Neuronal stem cell (in vitro differentiated cells): Measurements from ENCODE around the gene ODC1.

ENCODE experiments used
- DNase-seq: peaks from one replicate; pipeline ENCODE4 v3.0.0-alpha.2; 2013; ENCODE audit warnings: low spot score
- H2AFZ ChIP-seq: one replicate; pipeline ENCODE4 v1.6.1; 2013; ENCODE audit warnings: mild to moderate bottlenecking, low read length, inconsistent platforms
- H2AK5ac ChIP-seq: 2 replicates; pipeline ENCODE4 v1.6.1; 2013; ENCODE audit warnings: low read depth, mild to moderate bottlenecking, inconsistent platforms, low read length, moderate library complexity, mixed read lengths
- H2BK120ac ChIP-seq: 2 replicates; pipeline ENCODE4 v1.6.1; 2013; ENCODE audit warnings: low read depth, mild to moderate bottlenecking, inconsistent platforms, low read length, moderate library complexity, mixed read lengths
- H2BK12ac ChIP-seq: one replicate; pipeline ENCODE4 v1.6.1; 2013; ENCODE audit warnings: low read length, inconsistent platforms
- H2BK15ac ChIP-seq: 2 replicates; pipeline ENCODE4 v1.6.1; 2013; ENCODE audit warnings: mild to moderate bottlenecking, low read length, inconsistent platforms, mixed read lengths
- H2BK5ac ChIP-seq: one replicate; pipeline ENCODE4 v1.6.1; 2013; ENCODE audit warnings: inconsistent platforms, mild to moderate bottlenecking, low read length, moderate library complexity
- H3K14ac ChIP-seq: one replicate; pipeline ENCODE4 v1.6.1; 2013; ENCODE audit warnings: low read length, inconsistent platforms
- H3K18ac ChIP-seq: 2 replicates; pipeline ENCODE4 v1.6.1; 2013; ENCODE audit warnings: low read length, inconsistent platforms
- H3K23ac ChIP-seq: 2 replicates; pipeline ENCODE4 v1.6.1; 2013; ENCODE audit warnings: low read depth, mild to moderate bottlenecking, mixed read lengths, low read length, inconsistent platforms; ENCODE audit not compliant: poor library complexity
- H3K27ac ChIP-seq: replicated peaks from 3 replicates; pipeline ENCODE4 v1.5.1; 2013; ENCODE audit warnings: low read length, inconsistent platforms
- H3K27me3 ChIP-seq, 3 experiments: 2 replicates each; pipeline ENCODE4 v1.6.1; 2013; ENCODE audit warnings: low read length in 3 of 3, mild to moderate bottlenecking in 2 of 3, inconsistent platforms in 1 of 3, low read depth in 1 of 3, mixed read lengths in 1 of 3, moderate library complexity in 1 of 3; ENCODE audit not compliant: control insufficient read depth in 3 of 3, insufficient read depth in 3 of 3
- H3K36me3 ChIP-seq, 2 donors: replicated peaks in 1 of 2; 2 replicates each; pipeline ENCODE4 v1.6.1; 2013; ENCODE audit warnings: low read length in 2 of 2; ENCODE audit not compliant: control insufficient read depth in 2 of 2, insufficient read depth in 2 of 2
- H3K4ac ChIP-seq: 2 replicates; pipeline ENCODE4 v1.6.1; 2013; ENCODE audit warnings: inconsistent platforms, mild to moderate bottlenecking, low read length, moderate library complexity
- H3K4me1 ChIP-seq, 2 donors: 1 replicate in 1 of 2; 2 replicates in 1 of 2; pipeline ENCODE4 v1.6.1; 2013; ENCODE audit warnings: low read length in 2 of 2, low read depth in 1 of 2; ENCODE audit not compliant: control insufficient read depth in 2 of 2, insufficient read depth in 1 of 2
- H3K4me2 ChIP-seq: one replicate; pipeline ENCODE4 v1.6.1; 2013; ENCODE audit warnings: mild to moderate bottlenecking, low read length, inconsistent platforms; ENCODE audit not compliant: insufficient read depth, poor library complexity, severe bottlenecking
- H3K4me3 ChIP-seq, 2 donors: 2 replicates each; pipeline ENCODE4 v1.5.1; 2013; ENCODE audit warnings: low read length in 2 of 2, mild to moderate bottlenecking in 2 of 2, inconsistent platforms in 1 of 2, moderate library complexity in 1 of 2
- H3K79me1 ChIP-seq: one replicate; pipeline ENCODE4 v1.6.1; 2013; ENCODE audit warnings: low read depth, mild to moderate bottlenecking, inconsistent platforms, low read length, moderate library complexity
- H3K9ac ChIP-seq: one replicate; pipeline ENCODE4 v1.6.1; 2013; ENCODE audit warnings: mild to moderate bottlenecking, low read depth, low read length, inconsistent platforms; ENCODE audit not compliant: poor library complexity
- H3K9me3 ChIP-seq, 2 donors: replicated peaks in 1 of 2; 2 replicates each; pipeline versions ENCODE3 to v1.6.1; 2013; ENCODE audit warnings: low read length in 2 of 2, mild to moderate bottlenecking in 2 of 2, inconsistent platforms in 1 of 2, low read depth in 1 of 2, mixed read lengths in 1 of 2, moderate library complexity in 1 of 2; ENCODE audit not compliant: control insufficient read depth in 2 of 2, insufficient read depth in 1 of 2
- H4K8ac ChIP-seq: one replicate; pipeline ENCODE4 v1.6.1; 2013; ENCODE audit warnings: low read depth, mild to moderate bottlenecking, inconsistent platforms, low read length, moderate library complexity
- H4K91ac ChIP-seq: one replicate; pipeline ENCODE4 v1.6.1; 2013; ENCODE audit warnings: low read length, low read depth, mild to moderate bottlenecking, inconsistent platforms; ENCODE audit not compliant: poor library complexity
- WGBS, 2 donors: extraction: QIAGEN DNeasy Blood & Tissue Kit; methylation state at CpG; one replicate each; pipeline ENCODE4 v1.1.7; 2013; ENCODE audit warnings: missing lambda C conversion rate in 2 of 2, mixed read lengths in 1 of 2; ENCODE audit not compliant: insufficient read length in 2 of 2, insufficient replicate concordance in 1 of 2; ENCODE audit errors: extremely low coverage in 2 of 2; 5-methylcytosine and 5-hydroxymethylcytosine counted together

The ODC1 gene

DNA sequence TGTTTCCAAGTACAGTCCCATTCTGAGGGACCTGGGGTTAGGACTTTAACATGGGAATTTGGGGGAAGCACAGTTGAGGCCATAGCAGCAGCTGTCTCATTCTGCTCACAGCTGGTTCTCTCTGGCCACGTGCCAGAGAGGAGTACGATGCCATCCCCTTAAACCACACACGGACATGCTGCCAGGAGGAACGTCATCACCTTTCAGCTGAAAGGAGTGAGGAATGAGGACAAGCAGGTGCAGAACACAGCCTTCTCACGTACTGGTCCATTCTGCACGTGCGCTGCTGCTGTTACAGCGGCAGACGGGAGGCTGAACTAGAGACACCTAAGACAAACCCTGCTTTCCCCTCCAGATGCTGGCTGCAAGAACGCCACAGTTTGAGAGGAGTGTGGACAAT, 33.5 kb downstream of the ODC1 start:
- Histone ChIP-seq H3K79me1 (no peaks in the 10 kb centered on the region), H3K27me3 (no peaks in the 10 kb centered on the region), H2BK15ac (no peak overlapping the region), H2BK12ac (no peak overlapping the region), H2BK120ac (peak overlapping the region; percentile 7), H2AFZ (no peak overlapping the region), H3K18ac (no peak overlapping the region), H4K8ac (no peak overlapping the region), H3K4ac (no peak overlapping the region), H3K14ac (peak overlapping the region; percentile 25), H3K4me2 (no peak overlapping the region), H2BK5ac (peak overlapping the region; percentile 42), H2AK5ac (no peak overlapping the region), H3K4me1 (peaks cover 0 to 1% of the 10 kb centered on the region in 2 donors), H3K9me3 (peaks cover 5 to 6% of the 10 kb centered on the region in 2 donors), H3K27ac (no peak overlapping the region), H3K4me3 (no peak overlapping the region), H3K36me3 (no peaks in the 10 kb centered on the region), H3K9ac (no peak overlapping the region), H4K91ac (peak overlapping the region; percentile 46), H3K23ac (no peak overlapping the region)
- DNase-seq: no peak
- WGBS, 2 donors: no CpG with 5 or more reads among the region's 10 CpGs

DNA sequence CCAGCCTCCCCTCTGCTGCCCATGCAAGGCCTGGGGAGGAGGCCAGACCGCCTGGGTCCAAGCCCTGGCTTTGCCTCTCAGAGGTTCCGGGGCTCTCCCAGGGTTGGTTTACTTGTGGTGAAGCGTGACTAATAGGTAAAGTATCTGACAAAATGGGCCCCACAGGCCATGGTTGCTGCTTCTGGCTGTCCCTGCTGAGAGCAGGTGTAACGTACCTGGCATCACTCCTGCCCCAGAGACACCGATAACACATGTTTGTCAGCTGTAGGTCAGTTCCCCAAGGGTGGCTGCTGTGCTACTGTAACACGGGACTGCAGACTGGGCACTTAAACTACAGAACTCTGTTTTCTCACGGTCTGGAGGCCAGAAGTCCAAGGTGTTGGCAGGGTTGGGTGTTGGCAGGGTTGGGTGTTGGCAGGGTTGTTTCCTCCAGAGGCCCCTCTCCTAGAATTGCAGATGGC, 34.1 kb downstream of the ODC1 start:
- no peak overlapping the region for H2BK5ac ChIP-seq
- H2AFZ ChIP-seq: no peak overlapping the region
- no peak overlapping the region for H2AK5ac ChIP-seq
- H3K4me3 ChIP-seq: no peak overlapping the region
- H3K4me1 ChIP-seq: peaks cover 1 to 2% of the 10 kb centered on the region in 2 donors
- H3K9me3 ChIP-seq: peaks cover 5 to 6% of the 10 kb centered on the region in 2 donors
- no peak overlapping the region for H3K23ac ChIP-seq
- no peaks in the 10 kb centered on the region for H3K36me3 ChIP-seq
- no peak for DNase-seq
- H3K14ac ChIP-seq: no peak overlapping the region
- no CpG with 5 or more reads among the region's 7 CpGs for WGBS, 2 donors
- no peak overlapping the region for H3K18ac ChIP-seq
- no peak overlapping the region for H3K27ac ChIP-seq
- H3K9ac ChIP-seq: no peak overlapping the region
- no peak overlapping the region for H2BK12ac ChIP-seq
- no peaks in the 10 kb centered on the region for H3K79me1 ChIP-seq
- H4K8ac ChIP-seq: no peak overlapping the region
- no peak overlapping the region for H3K4me2 ChIP-seq
- no peak overlapping the region for H2BK120ac ChIP-seq
- H2BK15ac ChIP-seq: no peak overlapping the region
- no peak overlapping the region for H4K91ac ChIP-seq
- H3K4ac ChIP-seq: no peak overlapping the region
- H3K27me3 ChIP-seq: no peaks in the 10 kb centered on the region

- peaks cover 1 to 2% of the 10 kb centered on the region in 2 donors for H3K4me1 ChIP-seq
- no peak for DNase-seq
- H2AFZ ChIP-seq: no peak overlapping the region
- H2AK5ac ChIP-seq: no peak overlapping the region
- no peak overlapping the region for H3K18ac ChIP-seq
- no peak overlapping the region for H2BK15ac ChIP-seq
- no peak overlapping the region for H2BK12ac ChIP-seq
- H3K27ac ChIP-seq: no peak overlapping the region
- H2BK5ac ChIP-seq: no peak overlapping the region
- no peak overlapping the region for H4K8ac ChIP-seq
- H3K79me1 ChIP-seq: no peaks in the 10 kb centered on the region
- H3K36me3 ChIP-seq: no peaks in the 10 kb centered on the region
- no peak overlapping the region for H3K4me2 ChIP-seq
- H3K23ac ChIP-seq: no peak overlapping the region
- peak overlapping the region in 1 of 2 donors; percentile 4 for H3K4me3 ChIP-seq
- H3K4ac ChIP-seq: no peak overlapping the region
- H3K9ac ChIP-seq: no peak overlapping the region
- WGBS, 2 donors: no CpG with 5 or more reads among the region's 10 CpGs
- no peak overlapping the region for H2BK120ac ChIP-seq
- peaks cover 5 to 6% of the 10 kb centered on the region in 2 donors for H3K9me3 ChIP-seq
- H4K91ac ChIP-seq: no peak overlapping the region
- H3K27me3 ChIP-seq: no peaks in the 10 kb centered on the region
- no peak overlapping the region for H3K14ac ChIP-seq
Measured at GRCh38 chr2:10413503-10413902, 34.6 kb downstream of the ODC1 start.

DNA sequence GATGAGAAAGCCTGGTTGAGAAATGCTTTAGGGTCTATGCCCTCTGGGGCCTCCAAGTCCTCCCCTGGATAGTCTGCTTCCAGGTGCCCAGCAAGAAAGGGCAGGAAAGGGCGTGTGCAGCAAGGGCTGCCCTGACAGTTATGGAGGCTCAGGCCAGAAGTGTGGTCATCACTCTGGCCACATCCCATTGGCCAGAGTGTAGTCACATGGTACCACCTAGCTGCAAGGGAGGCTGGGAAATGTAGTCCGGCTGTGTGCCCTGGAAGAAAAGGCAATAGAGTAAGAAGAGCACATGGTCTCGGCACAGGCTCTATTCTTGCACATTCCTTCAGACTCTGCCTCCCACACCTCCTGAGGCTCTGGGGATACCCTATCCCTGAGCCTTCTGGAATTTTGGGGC, 35.7 kb downstream of the ODC1 start:
- DNase-seq: no peak
- no CpG with 5 or more reads among the region's 3 CpGs for WGBS, 2 donors

More for the DNA sequence above, 35.7 kb downstream of the ODC1 start:
- Histone ChIP-seq H2BK12ac (no peak overlapping the region), H3K4me3 (no peak overlapping the region), H3K9me3 (peaks cover 5 to 6% of the 10 kb centered on the region in 2 donors), H3K4me2 (no peak overlapping the region), H3K9ac (no peak overlapping the region), H2BK5ac (no peak overlapping the region), H4K91ac (no peak overlapping the region), H3K4ac (no peak overlapping the region), H3K23ac (no peak overlapping the region), H3K27me3 (no peaks in the 10 kb centered on the region), H2AFZ (peak overlapping the region; percentile 62), H2BK120ac (no peak overlapping the region), H3K36me3 (no peaks in the 10 kb centered on the region), H3K4me1 (peaks cover 1 to 2% of the 10 kb centered on the region in 2 donors), H3K27ac (no peak overlapping the region), H2AK5ac (no peak overlapping the region), H3K79me1 (no peaks in the 10 kb centered on the region), H4K8ac (no peak overlapping the region), H2BK15ac (no peak overlapping the region), H3K14ac (no peak overlapping the region), H3K18ac (no peak overlapping the region)
